Endodermal cell (in vitro differentiated cells): ENCODE data around the gene CAPN11. TPM values are rescaled to one million over a fixed set of nuclear protein-coding genes. Genes with fewer than 3 reads are reported as not detected.
"Not testable (repeated sequence)": the region's sequence is repeated elsewhere in the genome, so short reads cannot be mapped to it uniquely, and the experiment has no call there.

ENCODE experiments used
- DNase-seq: peaks from one replicate; pipeline ENCODE4 v3.0.0-alpha.2; 2017
- H3K27ac ChIP-seq: 2 replicates; pipeline ENCODE4 v1.5.1; 2013; ENCODE audit warnings: mild to moderate bottlenecking, low read depth, low read length, moderate library complexity
- H3K27me3 ChIP-seq: 2 replicates; pipeline ENCODE4 v1.6.1; 2013; ENCODE audit warnings: mild to moderate bottlenecking, low read length, moderate library complexity; ENCODE audit not compliant: insufficient read depth, control insufficient read depth, poor library complexity, severe bottlenecking
- H3K36me3 ChIP-seq: 2 replicates; pipeline ENCODE4 v1.7.0; 2013; ENCODE audit warnings: mild to moderate bottlenecking, low read length, moderate library complexity; ENCODE audit not compliant: control insufficient read depth, insufficient read depth
- H3K4me1 ChIP-seq: one replicate; pipeline ENCODE4 v1.7.0; 2013; ENCODE audit warnings: low read length; ENCODE audit not compliant: control insufficient read depth, insufficient read depth
- H3K4me3 ChIP-seq: 2 replicates; pipeline ENCODE4 v1.5.1; 2013; ENCODE audit warnings: mild to moderate bottlenecking, low read length, moderate library complexity
- H3K9ac ChIP-seq: 2 replicates; pipeline ENCODE4 v1.6.1; 2013; ENCODE audit warnings: mild to moderate bottlenecking, low read length, moderate library complexity; ENCODE audit not compliant: poor library complexity, severe bottlenecking; ENCODE audit errors: extremely low read depth
- H3K9me3 ChIP-seq: 2 replicates; pipeline ENCODE4 v1.6.1; 2013; ENCODE audit warnings: mild to moderate bottlenecking, low read length, moderate library complexity; ENCODE audit not compliant: control insufficient read depth
- H3K27ac Mint-ChIP-seq: 2 replicates; pipeline ENCODE4 v1.8.0; 2020; ENCODE audit warnings: mixed read lengths
- H3K27me3 Mint-ChIP-seq: 2 replicates; pipeline ENCODE4 v1.8.0; 2021; ENCODE audit warnings: mild to moderate bottlenecking, mixed read lengths; ENCODE audit not compliant: insufficient read depth
- H3K36me3 Mint-ChIP-seq: 2 replicates; pipeline ENCODE4 v1.8.0; 2020; ENCODE audit warnings: low read depth, mixed read lengths
- H3K4me1 Mint-ChIP-seq: 2 replicates; pipeline ENCODE4 v1.8.0; 2020; ENCODE audit warnings: mixed read lengths
- H3K4me3 Mint-ChIP-seq: 2 replicates; pipeline ENCODE4 v1.8.0; 2020; ENCODE audit warnings: mild to moderate bottlenecking, moderate library complexity, mixed read lengths
- H3K9me3 Mint-ChIP-seq: 2 replicates; pipeline ENCODE4 v1.8.0; 2020; ENCODE audit warnings: mild to moderate bottlenecking, mixed read lengths
- WGBS, 2 experiments: methylation state at CpG; one replicate each; pipeline versions ENCODE4 v1.1.5 to v1.1.7; 2013; ENCODE audit warnings: missing lambda C conversion rate in 2 of 2, mixed read lengths in 1 of 2; ENCODE audit not compliant: insufficient coverage in 1 of 2, insufficient read length in 1 of 2; 5-methylcytosine and 5-hydroxymethylcytosine counted together
- total RNA-seq, 2 donors: library from RNA; stranded (reverse); fragmentation: NEBNext Ultra II Directional in 1 of 2; extraction: Animal tissue kit (Norgen Biotek cat#: 25700) in 1 of 2; gene quantifications; 2 replicates in 1 of 2; 3 replicates in 1 of 2; pipeline ENCODE4 v1.2.1, GENCODE V29; 2021
- TF ChIP-seq, protein P1 (sequence below): fragments of 200-600 bp; sonication (generic); conservative IDR thresholded peaks from 2 replicates; pipeline ENCODE4 v1.5.0; 2021; ENCODE audit warnings: antibody characterized with exemption, mild to moderate bottlenecking

The CAPN11 gene
- total RNA-seq, 2 donors from 2014 or later: 0.53 to 1.2 TPM

DNA sequence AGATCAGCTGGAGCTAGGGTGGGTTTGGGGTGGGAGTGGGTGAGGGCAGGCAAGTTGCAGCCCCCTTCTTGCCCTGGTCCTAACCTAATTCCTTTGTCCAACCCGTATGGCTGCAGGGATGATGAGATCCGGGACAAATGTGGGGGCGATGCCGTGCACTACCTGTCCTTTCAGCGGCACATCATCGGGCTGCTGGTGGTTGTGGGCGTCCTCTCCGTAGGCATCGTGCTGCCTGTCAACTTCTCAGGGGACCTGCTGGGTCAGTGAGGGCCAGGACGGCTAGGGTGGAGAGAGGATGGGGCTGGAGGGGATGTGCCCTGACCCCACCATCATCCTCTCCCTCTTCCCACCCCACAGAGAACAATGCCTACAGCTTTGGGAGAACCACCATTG is 19.3 kb upstream of the CAPN11 start:
- WGBS, 2 experiments: 91% methylated on average over 10 of the region's 10 CpGs; no CpG with 5 or more reads in 1 of the 2 experiments

DNA sequence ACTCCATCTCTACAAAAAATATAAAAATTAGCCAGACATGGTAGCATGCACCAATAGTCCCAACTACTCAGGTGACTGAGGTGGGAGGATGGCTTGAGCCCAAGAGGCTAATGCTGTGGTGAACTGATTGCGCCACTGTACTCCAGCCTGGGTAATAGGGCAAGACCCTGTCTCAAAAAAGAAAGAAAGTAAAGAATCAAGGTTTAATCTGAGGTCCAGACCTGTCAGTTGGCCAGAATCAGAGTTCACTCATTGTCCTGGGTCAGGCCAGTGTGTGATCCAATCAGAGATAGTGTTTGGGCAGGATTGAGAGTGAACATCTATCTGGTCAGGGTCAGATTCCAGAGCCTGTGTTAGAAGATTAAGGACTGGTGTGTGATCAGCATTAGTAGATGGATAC is 15.8 kb upstream of the CAPN11 start:
- TF ChIP-seq, protein P1, sequence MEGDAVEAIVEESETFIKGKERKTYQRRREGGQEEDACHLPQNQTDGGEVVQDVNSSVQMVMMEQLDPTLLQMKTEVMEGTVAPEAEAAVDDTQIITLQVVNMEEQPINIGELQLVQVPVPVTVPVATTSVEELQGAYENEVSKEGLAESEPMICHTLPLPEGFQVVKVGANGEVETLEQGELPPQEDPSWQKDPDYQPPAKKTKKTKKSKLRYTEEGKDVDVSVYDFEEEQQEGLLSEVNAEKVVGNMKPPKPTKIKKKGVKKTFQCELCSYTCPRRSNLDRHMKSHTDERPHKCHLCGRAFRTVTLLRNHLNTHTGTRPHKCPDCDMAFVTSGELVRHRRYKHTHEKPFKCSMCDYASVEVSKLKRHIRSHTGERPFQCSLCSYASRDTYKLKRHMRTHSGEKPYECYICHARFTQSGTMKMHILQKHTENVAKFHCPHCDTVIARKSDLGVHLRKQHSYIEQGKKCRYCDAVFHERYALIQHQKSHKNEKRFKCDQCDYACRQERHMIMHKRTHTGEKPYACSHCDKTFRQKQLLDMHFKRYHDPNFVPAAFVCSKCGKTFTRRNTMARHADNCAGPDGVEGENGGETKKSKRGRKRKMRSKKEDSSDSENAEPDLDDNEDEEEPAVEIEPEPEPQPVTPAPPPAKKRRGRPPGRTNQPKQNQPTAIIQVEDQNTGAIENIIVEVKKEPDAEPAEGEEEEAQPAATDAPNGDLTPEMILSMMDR: no peak
- DNase-seq: no peak
- H3K27ac ChIP-seq: no peak overlapping the region
- Mint-ChIP-seq H3K36me3 (peaks cover 66% of the 10 kb centered on the region), H3K27ac (no peak overlapping the region), H3K4me1 (no peaks in the 10 kb centered on the region), H3K27me3 (no peaks in the 10 kb centered on the region), H3K9me3 (no peaks in the 10 kb centered on the region), H3K4me3 (no peak overlapping the region)
- H3K4me1 ChIP-seq: no peaks in the 10 kb centered on the region
- no peaks in the 10 kb centered on the region for H3K27me3 ChIP-seq
- H3K4me3 ChIP-seq: no peak overlapping the region
- peaks cover 54% of the 10 kb centered on the region for H3K36me3 ChIP-seq
- no peaks in the 10 kb centered on the region for H3K9me3 ChIP-seq
- WGBS, 2 experiments: 100% methylated on average over 1 of the region's 1 CpG
- no peak overlapping the region for H3K9ac ChIP-seq

More for the DNA sequence above, 19.3 kb upstream of the CAPN11 start:
- H3K36me3 ChIP-seq: peaks cover 46% of the 10 kb centered on the region
- TF ChIP-seq, protein P1: no peak
- no peaks in the 10 kb centered on the region for H3K9me3 Mint-ChIP-seq
- peaks cover 69% of the 10 kb centered on the region for H3K36me3 Mint-ChIP-seq
- H3K27ac ChIP-seq: no peak overlapping the region
- no peaks in the 10 kb centered on the region for H3K9me3 ChIP-seq
- DNase-seq: no peak
- H3K4me1 ChIP-seq: no peaks in the 10 kb centered on the region
- H3K4me3 Mint-ChIP-seq: no peak overlapping the region
- H3K9ac ChIP-seq: no peak overlapping the region
- no peaks in the 10 kb centered on the region for H3K27me3 Mint-ChIP-seq
- no peak overlapping the region for H3K4me3 ChIP-seq
- H3K4me1 Mint-ChIP-seq: peaks cover 2% of the 10 kb centered on the region
- no peaks in the 10 kb centered on the region for H3K27me3 ChIP-seq
- no peak overlapping the region for H3K27ac Mint-ChIP-seq

DNA sequence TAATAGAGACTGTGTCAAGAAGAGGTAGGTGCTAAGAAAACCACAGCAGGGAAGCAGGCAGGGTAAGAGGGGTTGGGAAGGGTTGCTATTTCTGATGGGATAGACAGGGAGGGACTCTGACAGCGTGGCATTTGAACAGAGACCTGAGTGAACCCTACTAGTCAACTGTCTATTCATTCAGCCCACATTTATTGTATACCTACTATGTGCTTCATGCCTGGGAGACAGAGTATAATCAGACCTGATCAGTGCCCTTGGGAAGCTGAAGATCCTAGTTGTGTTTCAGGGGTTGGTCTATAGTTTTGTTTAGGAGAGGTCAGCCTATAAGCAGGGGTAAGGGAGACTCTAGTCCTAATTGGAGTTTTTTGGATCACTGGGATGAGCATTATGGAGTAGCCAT is 14.9 kb upstream of the CAPN11 start:
- H3K4me3 Mint-ChIP-seq: no peak overlapping the region
- H3K27me3 ChIP-seq: no peaks in the 10 kb centered on the region
- H3K4me1 Mint-ChIP-seq: no peaks in the 10 kb centered on the region
- 100% methylated on average over 1 of the region's 1 CpG for WGBS, 2 experiments
- H3K36me3 Mint-ChIP-seq: peaks cover 66% of the 10 kb centered on the region
- no peaks in the 10 kb centered on the region for H3K27me3 Mint-ChIP-seq
- no peak overlapping the region for H3K9ac ChIP-seq
- no peaks in the 10 kb centered on the region for H3K9me3 Mint-ChIP-seq
- no peak overlapping the region for H3K4me3 ChIP-seq
- TF ChIP-seq, protein P1: no peak
- H3K27ac Mint-ChIP-seq: no peak overlapping the region
- no peaks in the 10 kb centered on the region for H3K9me3 ChIP-seq
- H3K27ac ChIP-seq: no peak overlapping the region
- H3K36me3 ChIP-seq: peaks cover 54% of the 10 kb centered on the region
- H3K4me1 ChIP-seq: no peaks in the 10 kb centered on the region
- DNase-seq: no peak

DNA sequence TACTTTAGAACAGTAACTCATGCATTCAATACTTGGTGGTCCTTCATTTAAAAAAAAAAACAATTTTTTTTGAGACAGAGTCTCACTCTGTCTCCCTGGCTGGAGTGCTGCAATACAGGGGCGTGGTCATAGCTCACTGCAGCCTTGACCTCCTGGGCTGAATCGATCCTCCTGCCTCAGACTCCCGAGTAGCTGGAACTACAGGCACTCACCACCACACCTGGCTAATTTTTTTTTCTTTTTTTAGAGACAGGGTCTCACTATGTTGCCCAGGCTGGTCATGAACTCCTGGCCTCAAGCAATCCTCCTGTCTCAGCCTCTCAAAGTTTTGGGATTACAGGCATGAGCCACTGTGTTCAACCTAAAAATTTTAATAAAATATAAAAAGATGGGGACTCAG is 14.1 kb upstream of the CAPN11 start:
- not testable (repeated sequence) for DNase-seq, H3K4me3 ChIP-seq, H3K4me3 Mint-ChIP-seq, H3K27me3 Mint-ChIP-seq, H3K27ac Mint-ChIP-seq, H3K9ac ChIP-seq, H3K4me1 ChIP-seq, H3K9me3 Mint-ChIP-seq, H3K9me3 ChIP-seq, H3K4me1 Mint-ChIP-seq, H3K27me3 ChIP-seq, H3K27ac ChIP-seq
- 78 to 86% methylated on average over 3 of the region's 3 CpGs for WGBS, 2 experiments
- H3K36me3 ChIP-seq: peaks cover 62% of the 10 kb centered on the region
- peaks cover 70% of the 10 kb centered on the region for H3K36me3 Mint-ChIP-seq
